GM12878 (cell line): ENCODE results near the gene CPA4. TPM values are rescaled to one million over a fixed set of nuclear protein-coding genes. Genes with fewer than 3 reads are reported as not detected.

Source experiments
- ATAC-seq: fragments of 200-7000 bp; cut with Tn5 transposase; 3 replicates; pipeline ENCODE4 v1.9.1; 2020; ENCODE audit warnings: mild to moderate bottlenecking, moderate library complexity
- BruUV-seq: library from RNA; stranded (reverse); fragments of 400-500 nt; replicated peaks from 2 replicates; lab custom pipeline; 2021; lab: Mats Ljungman, UMichigan
- CTCF ChIA-PET: fragments of 300-600 bp; sonication (Branson Sonifier 250); formaldehyde crosslinking; extraction: SDS; loops from one replicate; lab custom pipeline; 2021; ENCODE audit warnings: inconsistent platforms; lab: Yijun Ruan, JAX
- POLR2A ChIA-PET: fragments of 350-600 bp; formaldehyde crosslinking; extraction: SDS; loops from one replicate; lab custom pipeline; 2021; ENCODE audit warnings: inconsistent platforms; lab: Charles Lee
- RAD21 ChIA-PET: fragments of 300-600 bp; sonication (Branson Sonifier 250); formaldehyde crosslinking; loops from one replicate; lab custom pipeline; 2023; ENCODE audit warnings: antibody characterized with exemption; ENCODE audit not compliant: unreplicated experiment; lab: Charles Lee
- SMC1A ChIA-PET: fragments of 300-600 bp; sonication (Branson Sonifier 250); formaldehyde crosslinking; loops from one replicate; lab custom pipeline; 2023; ENCODE audit not compliant: unreplicated experiment, uncharacterized antibody; lab: Charles Lee
- DNase-seq: peaks from one replicate; pipeline ENCODE4 v3.0.0-alpha.2; 2011; ENCODE audit warnings: low read depth, low spot score
- FAIRE-seq: peaks from 3 replicates; lab custom pipeline; 2011; peaks lifted over from hg19 to GRCh38; lab: Jason Lieb, UNC
- H2AFZ ChIP-seq: 2 replicates; pipeline ENCODE4 v1.6.0; 2011; ENCODE audit warnings: low read depth, low read length, control low read depth; ENCODE audit not compliant: control insufficient read depth
- H3K27ac ChIP-seq: 2 replicates; pipeline ENCODE4 v1.5.1; 2011; ENCODE audit warnings: control low read depth; ENCODE audit not compliant: control insufficient read depth, insufficient read depth
- H3K27me3 ChIP-seq, 2 experiments: replicated peaks in 1 of 2; 2 replicates each; pipeline versions ENCODE4 v1.6.0 to v1.6.1; 2011; ENCODE audit warnings: low read length in 1 of 2; ENCODE audit not compliant: control insufficient read depth in 2 of 2, insufficient read depth in 2 of 2
- H3K36me3 ChIP-seq, 2 experiments: 2 replicates each; pipeline ENCODE4 v1.5.1; 2011; ENCODE audit warnings: low read length in 1 of 2; ENCODE audit not compliant: control insufficient read depth in 2 of 2, insufficient read depth in 2 of 2
- H3K4me1 ChIP-seq: 2 replicates; pipeline ENCODE4 v1.6.1; 2011; ENCODE audit warnings: mild to moderate bottlenecking, low read length, moderate library complexity, mixed read lengths; ENCODE audit not compliant: control insufficient read depth, insufficient read depth
- H3K4me2 ChIP-seq: 2 replicates; pipeline ENCODE4 v1.6.0; 2011; ENCODE audit warnings: control low read depth; ENCODE audit not compliant: control insufficient read depth, insufficient read depth
- H3K4me3 ChIP-seq: fragments of 200-600 bp; sonication (generic); 2 replicates; pipeline ENCODE4 v1.5.1; 2016
- H3K79me2 ChIP-seq: 2 replicates; pipeline ENCODE4 v1.6.0; 2011; ENCODE audit warnings: low read length; ENCODE audit not compliant: control insufficient read depth, insufficient read depth
- H3K9ac ChIP-seq: 2 replicates; pipeline ENCODE4 v1.8.0; 2011; ENCODE audit warnings: low read length, control low read depth, mixed read lengths; ENCODE audit not compliant: control insufficient read depth, insufficient read depth
- H3K9me3 ChIP-seq: replicated peaks from 3 replicates; pipeline ENCODE4 v1.5.1; 2011; ENCODE audit warnings: mild to moderate bottlenecking, low read length; ENCODE audit not compliant: control insufficient read depth, insufficient read depth
- H4K20me1 ChIP-seq: 2 replicates; pipeline ENCODE4 v1.6.0; 2011; ENCODE audit not compliant: control insufficient read depth, insufficient read depth
- BCL3 ChIP-seq: IDR thresholded peaks from 2 replicates; pipeline ENCODE4 v1.6.1; 2011; ENCODE audit warnings: borderline replicate concordance, low read depth, mild to moderate bottlenecking, moderate library complexity, low read length; ENCODE audit not compliant: insufficient read depth, poor library complexity, severe bottlenecking
- CBX5 ChIP-seq: sonication (generic); IDR thresholded peaks from 2 replicates; pipeline ENCODE4 v1.6.1; 2016; ENCODE audit warnings: low read depth, moderate library complexity, mild to moderate bottlenecking, inconsistent platforms
- CHD2 ChIP-seq: IDR thresholded peaks from 2 replicates; pipeline ENCODE4 v1.6.1; 2011; ENCODE audit warnings: low read depth, low read length, improper control_type of control experiment, borderline replicate concordance
- GABPA ChIP-seq: IDR thresholded peaks from 2 replicates; pipeline ENCODE4 v1.6.1; 2014; ENCODE audit warnings: antibody characterized with exemption, low read depth, mild to moderate bottlenecking, inconsistent platforms
- MAX ChIP-seq: IDR thresholded peaks from 2 replicates; pipeline ENCODE4 v1.6.1; 2012; ENCODE audit warnings: low read depth, low read length, improper control_type of control experiment
- MXI1 ChIP-seq: fragments of 150-350 bp; IDR thresholded peaks from 2 replicates; pipeline ENCODE4 v1.6.1; 2011; ENCODE audit warnings: low read depth, mild to moderate bottlenecking, inconsistent platforms, low read length, improper control_type of control experiment
- POLR2AphosphoS2 ChIP-seq: IDR thresholded peaks from 2 replicates; pipeline ENCODE4 v1.6.1; 2011; ENCODE audit warnings: low read depth, mild to moderate bottlenecking, low read length, improper control_type of control experiment, moderate library complexity
- RELA ChIP-seq: fragments of 450-650 bp; IDR thresholded peaks from 2 replicates; pipeline ENCODE4 v1.8.0; 2014; ENCODE audit warnings: borderline replicate concordance; ENCODE audit not compliant: partially characterized antibody
- RELB ChIP-seq: fragments of 450-650 bp; IDR thresholded peaks from 2 replicates; pipeline ENCODE4 v1.6.1; 2017; ENCODE audit warnings: low read depth, mild to moderate bottlenecking, moderate library complexity
- SMARCA5 ChIP-seq: fragments of 450-650 bp; IDR thresholded peaks from 2 replicates; pipeline ENCODE4 v1.6.1; 2017; ENCODE audit warnings: mild to moderate bottlenecking
- SPI1 ChIP-seq: IDR thresholded peaks from 2 replicates; pipeline ENCODE4 v1.6.1; 2011; ENCODE audit warnings: low read depth, mild to moderate bottlenecking, low read length, moderate library complexity, borderline replicate concordance; ENCODE audit not compliant: insufficient read depth
- SUPT20H ChIP-seq: IDR thresholded peaks from 2 replicates; pipeline ENCODE4 v1.6.1; 2011; ENCODE audit warnings: low read depth, mild to moderate bottlenecking, low read length, moderate library complexity, borderline replicate concordance; ENCODE audit not compliant: control insufficient read depth
- ZNF592 ChIP-seq: fragments of 450-650 bp; IDR thresholded peaks from 2 replicates; pipeline ENCODE4 v1.6.1; 2017; ENCODE audit warnings: mild to moderate bottlenecking, moderate library complexity
- WGBS: methylation state at CpG from one replicate; pipeline ENCODE4 v1.1.6; 2016; ENCODE audit warnings: low lambda C conversion rate; ENCODE audit not compliant: insufficient replicate concordance, insufficient coverage; ENCODE audit errors: missing lambda C conversion rate; 5-methylcytosine and 5-hydroxymethylcytosine counted together
- in situ Hi-C: fragments of 300-500 bp; cut with MboI; formaldehyde crosslinking; loops from 9 replicates; pipeline ENCODE4 v1.14.3; 2018; ENCODE audit warnings: mixed read lengths
- intact Hi-C: fragments of 100-400 bp; cut with micrococcal nuclease; formaldehyde crosslinking; loops from one replicate; pipeline ENCODE4 v1.14.2; 2022; ENCODE audit not compliant: unreplicated experiment
- polyA plus RNA-seq, 11 experiments: library from polyadenylated mRNA; depleted of rRNA in 4 of 11; unstranded in 6 of 11; stranded (reverse) in 5 of 11; fragments of >200 nt; fragmentation: Nextera tagmentation in 4 of 11; fragmentation: Illumina TruSeq in 1 of 11; extraction: Ambion mirVana in 4 of 11; extraction: Trizol in 1 of 11; gene quantifications; 1 replicate in 1 of 11; 2 replicates in 10 of 11; pipeline versions ENCODE4 v1.2.1 to v1.2.3, GENCODE V29; 2011 to 2016; ENCODE audit warnings: inconsistent platforms in 2 of 11, missing spikeins in 2 of 11, low read depth in 1 of 11
- total RNA-seq, 4 experiments: library from RNA; depleted of rRNA in 3 of 4; stranded (reverse); fragments of >200 nt in 3 of 4; fragmentation: Illumina TruSeq in 1 of 4; extraction: Trizol in 1 of 4; gene quantifications; 2 replicates each; pipeline versions ENCODE4 v1.2.1 to v1.2.3, GENCODE V29; 2013 to 2021

CPA4 gene
- total and polyA plus RNA-seq, 10 of the 15 experiments (the other 5 are each of a cell fraction or from before 2014, with no cell fraction given): 0.05 to 0.35 (median 0.18) TPM; not detected in 1

GRCh38 chr7:130366564-130366963 is 73.6 kb downstream of the CPA4 start (continued):
- TF ChIP-seq SUPT20H (no peak), POLR2AphosphoS2 (no peak), MXI1 (no peak)

GRCh38 chr7:130367088-130367755 is 74.3 kb downstream of the CPA4 start:
- 77% methylated on average over 13 of the region's 13 CpGs for WGBS
- Histone ChIP-seq H3K36me3 (no peaks in the 10 kb centered on the region), H4K20me1 (no peaks in the 10 kb centered on the region), H3K4me3 (no peak overlapping the region), H3K9ac (no peak overlapping the region), H3K79me2 (no peaks in the 10 kb centered on the region), H3K27me3 (no peaks in the 10 kb centered on the region), H2AFZ (no peak overlapping the region), H3K27ac (no peak overlapping the region), H3K4me1 (peaks cover 13% of the 10 kb centered on the region), H3K4me2 (no peak overlapping the region), H3K9me3 (no peaks in the 10 kb centered on the region; the same call in 2 of the 3 replicates)
- no peak for FAIRE-seq
- ChIA-PET RAD21 (interaction anchor here (1.0 kb wide), 1 partner anchor 109 kb away, joined by 3 read pairs; no protein-coding TSS in a partner anchor), SMC1A (interaction anchor here (1.0 kb wide), 1 partner anchor 12 kb away, joined by 5 read pairs; no protein-coding TSS in a partner anchor), POLR2A (no interaction called here), CTCF (no interaction called here)
- no TSS peak for BruUV-seq
- DNase-seq: no peak
- intact Hi-C loops: loop anchor here (5.0 kb wide), 2 partner anchors 120 to 125 kb away; no protein-coding TSS in a partner anchor
- no peak for ATAC-seq
- in situ Hi-C loops: no loop called here
- no peak for TF ChIP-seq MAX
- TF ChIP-seq RELA: no peak
- no peak for TF ChIP-seq RELB
- TF ChIP-seq BCL3: no peak
- TF ChIP-seq ZNF592: no peak
- TF ChIP-seq SPI1: no peak
- no peak for TF ChIP-seq GABPA
- TF ChIP-seq CHD2: no peak
- TF ChIP-seq SMARCA5: no peak
- no peak for TF ChIP-seq CBX5
